K562 (cell line): Measurements from ENCODE around the gene VTN. TPM values are rescaled to one million over a fixed set of nuclear protein-coding genes. Genes with fewer than 3 reads are reported as not detected.

ENCODE experiments used
- GATAD2A ChIP-seq: fragments of 450-650 bp; IDR thresholded peaks from 2 replicates; pipeline ENCODE4 v1.6.1; 2017
- ID3 ChIP-seq, 2 experiments: fragments of 250-450 bp in 1 of 2; fragments of 450-650 bp in 1 of 2; sonication (Bioruptor Pico) in 1 of 2; IDR thresholded peaks; 2 replicates each; pipeline versions ENCODE4 v1.6.1 to v1.8.0; 2016 to 2021; ENCODE audit warnings: mild to moderate bottlenecking in 2 of 2, moderate library complexity in 2 of 2, missing compliant biosample characterization in 1 of 2, missing genetic modification characterization in 1 of 2
- PCBP1 ChIP-seq: fragments of 200-400 bp; formaldehyde crosslinking; IDR thresholded peaks from 2 replicates; pipeline ENCODE4 v1.6.1; 2018; ENCODE audit warnings: mild to moderate bottlenecking, low read depth, low read length; ENCODE audit not compliant: poor library complexity, severe bottlenecking
- PHF20 ChIP-seq: fragments of 450-650 bp; IDR thresholded peaks from 2 replicates; pipeline ENCODE4 v1.6.1; 2018; ENCODE audit not compliant: partially characterized antibody
- PHF8 ChIP-seq: fragments of 200-600 bp; sonication (generic); IDR thresholded peaks from 2 replicates; pipeline ENCODE4 v1.6.1; 2012; ENCODE audit warnings: mixed run types, mild to moderate bottlenecking, inconsistent platforms, low read length, moderate library complexity, borderline replicate concordance
- PTBP1 ChIP-seq: fragments of 200-400 bp; formaldehyde crosslinking; IDR thresholded peaks from 2 replicates; pipeline ENCODE4 v1.6.1; 2017; ENCODE audit warnings: low read depth, low read length
- RB1 ChIP-seq: fragments of 450-650 bp; IDR thresholded peaks from 2 replicates; pipeline ENCODE4 v1.6.1; 2017; ENCODE audit warnings: low read depth, mild to moderate bottlenecking
- SIN3B ChIP-seq: fragments of 450-650 bp; IDR thresholded peaks from 2 replicates; pipeline ENCODE4 v1.6.1; 2017; ENCODE audit warnings: low read depth, mild to moderate bottlenecking, moderate library complexity
- SP2 ChIP-seq: IDR thresholded peaks from 2 replicates; pipeline ENCODE4 v1.6.1; 2011; ENCODE audit warnings: mild to moderate bottlenecking, low read depth, low read length, moderate library complexity; ENCODE audit not compliant: poor library complexity, severe bottlenecking; ENCODE audit errors: extremely low read depth
- SREBF2 ChIP-seq: sonication (generic); formaldehyde crosslinking; IDR thresholded peaks from 2 replicates; pipeline ENCODE4 v1.4.0; 2020; ENCODE audit warnings: mild to moderate bottlenecking, missing genetic modification reagents
- TAF15 ChIP-seq: fragments of 200-400 bp; formaldehyde crosslinking; IDR thresholded peaks from 2 replicates; pipeline ENCODE4 v1.6.1; 2017; ENCODE audit warnings: mild to moderate bottlenecking, low read depth, low read length, moderate library complexity
- TBP ChIP-seq: optimal IDR thresholded peaks from 2 replicates; pipeline ENCODE3; 2011; ENCODE audit warnings: low read depth, low read length, improper control_type of control experiment
- ZBTB11 ChIP-seq, 3 experiments: fragments of 200-800 bp in 1 of 3; fragments of 250-450 bp in 1 of 3; fragments of 450-650 bp in 1 of 3; sonication (Bioruptor Pico) in 1 of 3; sonication (Bioruptor generic) in 1 of 3; formaldehyde crosslinking in 1 of 3; IDR thresholded peaks; 2 replicates each; pipeline versions ENCODE4 v1.6.1 to v1.8.0; 2016 to 2022; ENCODE audit warnings: mild to moderate bottlenecking in 2 of 3, missing genetic modification characterization in 2 of 3, missing compliant biosample characterization in 1 of 3, moderate library complexity in 1 of 3
- ZBTB7A ChIP-seq: IDR thresholded peaks from 2 replicates; pipeline ENCODE4 v1.6.1; 2011; ENCODE audit warnings: low read depth, mild to moderate bottlenecking, low read length, moderate library complexity, borderline replicate concordance; ENCODE audit not compliant: control insufficient read depth
- ZNF778 ChIP-seq: fragments of 450-650 bp; formaldehyde crosslinking; IDR thresholded peaks from 2 replicates; pipeline ENCODE4 v1.4.0; 2020; ENCODE audit warnings: mild to moderate bottlenecking, moderate library complexity
- polyA plus RNA-seq, 8 experiments: library from polyadenylated mRNA; depleted of rRNA in 4 of 8; stranded (reverse) in 5 of 8; unstranded in 3 of 8; fragments of >200 nt; fragmentation: Nextera tagmentation in 2 of 8; fragmentation: Illumina TruSeq in 1 of 8; extraction: Ambion mirVana in 2 of 8; extraction: Trizol in 1 of 8; gene quantifications; 2 replicates each; pipeline versions ENCODE4 v1.2.1 to v1.2.3, GENCODE V29; 2011 to 2014; ENCODE audit warnings: inconsistent platforms in 1 of 8, missing spikeins in 1 of 8
- total RNA-seq, 7 experiments: library from RNA; depleted of rRNA in 6 of 7; stranded (reverse); fragments of >200 nt in 6 of 7; fragmentation: Illumina TruSeq in 2 of 7; extraction: Trizol in 2 of 7; gene quantifications; 2 replicates each; pipeline versions ENCODE4 v1.2.1 to v1.2.3, GENCODE V29; 2011 to 2021; ENCODE audit warnings: low replicate concordance in 1 of 7
- TF ChIP-seq, protein P1 (sequence below): sonication (generic); formaldehyde crosslinking; IDR thresholded peaks from 2 replicates; pipeline ENCODE4 v1.8.0; 2022; ENCODE audit warnings: mild to moderate bottlenecking, missing genetic modification reagents
- TF ChIP-seq, protein P2 (sequence below): fragments of 450-650 bp; IDR thresholded peaks from 2 replicates; pipeline ENCODE4 v1.6.1; 2016; ENCODE audit warnings: missing biosample characterization, missing genetic modification characterization

The VTN gene
- total and polyA plus RNA-seq, 9 of the 15 experiments (the other 6 are each of a cell fraction or from before 2014, with no cell fraction given): 0.13 to 1.0 (median 0.29) TPM; not detected in 1

GRCh38 chr17:28405632-28406472, 35.7 kb upstream of the VTN start, which contains the start of gene SLC46A1 (continued):
- TF ChIP-seq ZBTB11 (CRISPR knock-in tag; IDR thresholded peaks at IDR 0.05) (peak in 2 of 3 experiments; percentile 76 to 86; a peak in 3 of 6 replicates), ZBTB7A (peak; percentile 61), PCBP1 (peak; percentile 32), PTBP1 (no peak), ZNF778 (no peak), RB1 (peak; percentile 29; the same call in 1 of the 2 replicates), SP2 (no peak), PHF8 (peak; percentile 71; the same call in 1 of the 2 replicates), PHF20 (peak; percentile 33), ID3 (CRISPR knock-in tag; IDR thresholded peaks at IDR 0.05) (no peak), ID3 (tag; IDR thresholded peaks at IDR 0.05) (peak; percentile 17; the same call in 1 of the 2 replicates), SIN3B (0 out of 2 replicates have a peak, but pooled peaks have one; percentile 28), GATAD2A (peak; percentile 75; the same call in 1 of the 2 replicates), SREBF2 (CRISPR knock-in tag) (no peak), TBP (peak; percentile 21), TAF15 (no peak)
- TF ChIP-seq, protein P1, sequence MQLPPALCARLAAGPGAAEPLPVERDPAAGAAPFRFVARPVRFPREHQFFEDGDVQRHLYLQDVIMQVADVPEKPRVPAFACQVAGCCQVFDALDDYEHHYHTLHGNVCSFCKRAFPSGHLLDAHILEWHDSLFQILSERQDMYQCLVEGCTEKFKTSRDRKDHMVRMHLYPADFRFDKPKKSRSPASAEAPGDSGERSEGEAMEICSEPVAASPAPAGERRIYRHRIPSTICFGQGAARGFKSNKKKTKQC (CRISPR knock-in tag): peak; percentile 54; the same call in 1 of the 2 replicates
- TF ChIP-seq, protein P2, sequence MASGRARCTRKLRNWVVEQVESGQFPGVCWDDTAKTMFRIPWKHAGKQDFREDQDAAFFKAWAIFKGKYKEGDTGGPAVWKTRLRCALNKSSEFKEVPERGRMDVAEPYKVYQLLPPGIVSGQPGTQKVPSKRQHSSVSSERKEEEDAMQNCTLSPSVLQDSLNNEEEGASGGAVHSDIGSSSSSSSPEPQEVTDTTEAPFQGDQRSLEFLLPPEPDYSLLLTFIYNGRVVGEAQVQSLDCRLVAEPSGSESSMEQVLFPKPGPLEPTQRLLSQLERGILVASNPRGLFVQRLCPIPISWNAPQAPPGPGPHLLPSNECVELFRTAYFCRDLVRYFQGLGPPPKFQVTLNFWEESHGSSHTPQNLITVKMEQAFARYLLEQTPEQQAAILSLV (tag): no peak
